HG03521 (cell line): ENCODE results near the gene PBXIP1.

Experiments
- ATAC-seq: cut with Tn5 transposase; IDR thresholded peaks from one replicate; pipeline ENCODE4 v1.9.1; 2021; ENCODE audit warnings: mild to moderate bottlenecking, moderate library complexity; ENCODE audit not compliant: unreplicated experiment

PBXIP1 gene

GRCh38 chr1:154973344-154974101 lies 17.6 kb upstream of the PBXIP1 start:
- ATAC-seq, result peak; percentile 23

GRCh38 chr1:154972517-154973343 lies 16.8 kb upstream of the PBXIP1 start:
- no peak for ATAC-seq

GRCh38 chr1:154972213-154972516 lies 16.3 kb upstream of the PBXIP1 start:
- no peak for ATAC-seq

GRCh38 chr1:154971341-154971998 lies 15.6 kb upstream of the PBXIP1 start:
- no peak for ATAC-seq

GRCh38 chr1:154970631-154971340 lies 14.9 kb upstream of the PBXIP1 start, which contains the start of gene SHC1:
Gene SHC1, minus strand, starts transcription at chr1:154970747. Its CDS starts 221 bp downstream, at chr1:154970526.
- ATAC-seq, result no peak

- no peak for ATAC-seq
These were observed 14.1 kb upstream of the PBXIP1 start for GRCh38 chr1:154969860-154970452.

GRCh38 chr1:154969246-154969645 lies 13.3 kb upstream of the PBXIP1 start:
- ATAC-seq, result no peak

- no peak for ATAC-seq
These were observed 12.8 kb upstream of the PBXIP1 start for GRCh38 chr1:154968731-154969130.

- no peak for ATAC-seq
These were observed 11.5 kb upstream of the PBXIP1 start for GRCh38 chr1:154967331-154967950.

- no peak for ATAC-seq
These were observed 10.2 kb upstream of the PBXIP1 start for GRCh38 chr1:154966111-154966510.

GRCh38 chr1:154964359-154964758 lies 8.5 kb upstream of the PBXIP1 start:
- ATAC-seq, result no peak

- ATAC-seq, result no peak
These were observed 7.7 kb upstream of the PBXIP1 start for GRCh38 chr1:154963643-154964042.

- no peak for ATAC-seq
These were observed 7.0 kb upstream of the PBXIP1 start for GRCh38 chr1:154962795-154963330.

GRCh38 chr1:154962156-154962749 lies 6.4 kb upstream of the PBXIP1 start:
- ATAC-seq, result no peak

- ATAC-seq, result peak; percentile 64
These were observed 5.6 kb upstream of the PBXIP1 start, which contains the start of gene PYGO2 for GRCh38 chr1:154961207-154962155. Gene PYGO2, minus strand, starts transcription at chr1:154961782. Its CDS starts 206 bp downstream, at chr1:154961576.

GRCh38 chr1:154960446-154961136 lies 4.7 kb upstream of the PBXIP1 start:
- no peak for ATAC-seq

GRCh38 chr1:154959426-154959780 lies 3.5 kb upstream of the PBXIP1 start:
- ATAC-seq, result no peak
